ENCODE results near the gene ANTXR1. TPM values are rescaled to one million over a fixed set of nuclear protein-coding genes. Genes with fewer than 3 reads are reported as not detected.

ANTXR1 gene
- total and polyA plus RNA-seq, 2 donors (not counting 3 experiments of a cell fraction or from before 2014, with no cell fraction given), result 4.2 to 17.3 TPM

GRCh38 chr2:69288429-69288828 lies 275.4 kb downstream of the ANTXR1 start:
- no peak for FAIRE-seq
- H3K9ac ChIP-seq (replicated peaks; ENCODE audit: extremely low read depth, insufficient read depth, low read length), result no peak overlapping the region

GRCh38 chr2:69291004-69291650 lies 278.1 kb downstream of the ANTXR1 start:
- H2AFZ ChIP-seq (ENCODE audit: low read depth, low read length), result no peak overlapping the region
- ChIA-PET POLR2A (no interaction called here), CTCF (no interaction called here)
- intact Hi-C loops (cut with micrococcal nuclease), result no loop called here
- H3K9me3 ChIP-seq (replicated peaks; ENCODE audit: control insufficient read depth, insufficient read depth, low read length), result no peaks in the 10 kb centered on the region
- no peak overlapping the region for H3K4me3 ChIP-seq (replicated peaks in 1 of 3; ENCODE audit: insufficient read depth in 1 of 3, low read depth in 1 of 3, low read length in 3 of 3)
- no peaks in the 10 kb centered on the region for H4K20me1 ChIP-seq (replicated peaks; ENCODE audit: control insufficient read depth, extremely low read depth, insufficient read depth, low read length)
- no peak for FAIRE-seq
- no peak for TF ChIP-seq JUN (IDR thresholded peaks at IDR 0.05; ENCODE audit: borderline replicate concordance, insufficient read depth, insufficient read length, low read depth)
- TF ChIP-seq MAX (IDR thresholded peaks at IDR 0.05; ENCODE audit: insufficient read depth, insufficient read length), result no peak
- no peak for TF ChIP-seq GATA2 (IDR thresholded peaks at IDR 0.05; ENCODE audit: insufficient read depth, insufficient read length, low read depth, low read length)
- no peak for TF ChIP-seq CTCF (IDR thresholded peaks at IDR 0.05; ENCODE audit: extremely low read depth in 1 of 2, insufficient read depth in 1 of 2, low read depth in 1 of 2, low read length in 2 of 2)
- no peak for TF ChIP-seq MYC (IDR thresholded peaks at IDR 0.05; ENCODE audit: low read depth, low read length)
- TF ChIP-seq EZH2 (IDR thresholded peaks at IDR 0.05; ENCODE audit: borderline replicate concordance, low read depth, low read length, severe bottlenecking), result no peak
- no peak for TF ChIP-seq POLR2A (IDR thresholded peaks at IDR 0.05; ENCODE audit: low read depth, low read length)
- no peak for TF ChIP-seq FOS (IDR thresholded peaks at IDR 0.05; ENCODE audit: borderline replicate concordance, insufficient read depth, low read length)
- TF ChIP-seq POLR2AphosphoS5 (IDR thresholded peaks at IDR 0.05; ENCODE audit: insufficient read depth, low read depth, low read length), result no peak
- no peaks in the 10 kb centered on the region for H3K79me2 ChIP-seq (ENCODE audit: control insufficient read depth, insufficient read depth, low read length)
- H3K27ac ChIP-seq (ENCODE audit: insufficient read depth, low read depth, low read length), result no peak overlapping the region
- BruUV-seq (replicated peaks), result no TSS peak
- no peaks in the 10 kb centered on the region for H3K4me1 ChIP-seq (ENCODE audit: control insufficient read depth, extremely low read depth, insufficient read depth, low read length)
- H3K36me3 ChIP-seq (ENCODE audit: control insufficient read depth in 2 of 2, extremely low read depth in 1 of 2, insufficient read depth in 2 of 2, low read length in 2 of 2), result no peaks in the 10 kb centered on the region
- H3K9ac ChIP-seq (replicated peaks; ENCODE audit: extremely low read depth, insufficient read depth, low read length), result no peak overlapping the region
- dilution Hi-C loops (cut with MboI; ENCODE audit: extremely low pct_ligation_motif_present, low sequenced_read_pairs), result no loop called here
- no peaks in the 10 kb centered on the region for H3K9me1 ChIP-seq (replicated peaks; ENCODE audit: control insufficient read depth, extremely low read depth, insufficient read depth, low read length)
- no peak for DNase-seq (ENCODE audit: low read depth, low spot score)
- no peaks in the 10 kb centered on the region for H3K27me3 ChIP-seq (ENCODE audit: control insufficient read depth in 2 of 2, insufficient read depth in 2 of 2, low read length in 2 of 2)
- H3K4me2 ChIP-seq (ENCODE audit: insufficient read depth, low read length), result no peak overlapping the region

More at GRCh38 chr2:69288429-69288828, 275.4 kb downstream of the ANTXR1 start:
- no peak overlapping the region for H3K4me3 ChIP-seq (replicated peaks in 1 of 3; ENCODE audit: insufficient read depth in 1 of 3, low read depth in 1 of 3, low read length in 3 of 3)
- no peak for DNase-seq (ENCODE audit: low read depth, low spot score)
- dilution Hi-C loops (cut with MboI; ENCODE audit: extremely low pct_ligation_motif_present, low sequenced_read_pairs) (no loop called here), intact Hi-C loops (cut with micrococcal nuclease) (no loop called here)
- ChIA-PET CTCF (interaction anchor here (1.0 to 1.3 kb wide), 2 partner anchors 11 to 23 kb away, joined by 3 to 4 read pairs; no protein-coding TSS in a partner anchor), POLR2A (no interaction called here)
- H3K27ac ChIP-seq (ENCODE audit: insufficient read depth, low read depth, low read length), result no peak overlapping the region
- TF ChIP-seq EZH2 (IDR thresholded peaks at IDR 0.05; ENCODE audit: borderline replicate concordance, low read depth, low read length, severe bottlenecking) (no peak), FOS (IDR thresholded peaks at IDR 0.05; ENCODE audit: borderline replicate concordance, insufficient read depth, low read length) (no peak), MAX (IDR thresholded peaks at IDR 0.05; ENCODE audit: insufficient read depth, insufficient read length) (no peak), GATA2 (IDR thresholded peaks at IDR 0.05; ENCODE audit: insufficient read depth, insufficient read length, low read depth, low read length) (no peak), POLR2A (IDR thresholded peaks at IDR 0.05; ENCODE audit: low read depth, low read length) (no peak), MYC (IDR thresholded peaks at IDR 0.05; ENCODE audit: low read depth, low read length) (no peak)
- H3K4me1 ChIP-seq (ENCODE audit: control insufficient read depth, extremely low read depth, insufficient read depth, low read length), result no peaks in the 10 kb centered on the region
- no peaks in the 10 kb centered on the region for H3K27me3 ChIP-seq (ENCODE audit: control insufficient read depth in 2 of 2, insufficient read depth in 2 of 2, low read length in 2 of 2)
- no TSS peak for BruUV-seq (replicated peaks)
- H3K9me3 ChIP-seq (replicated peaks; ENCODE audit: control insufficient read depth, insufficient read depth, low read length), result no peaks in the 10 kb centered on the region
- H2AFZ ChIP-seq (ENCODE audit: low read depth, low read length), result no peak overlapping the region
- H3K4me2 ChIP-seq (ENCODE audit: insufficient read depth, low read length), result no peak overlapping the region
- no peaks in the 10 kb centered on the region for H3K9me1 ChIP-seq (replicated peaks; ENCODE audit: control insufficient read depth, extremely low read depth, insufficient read depth, low read length)
- no peaks in the 10 kb centered on the region for H3K79me2 ChIP-seq (ENCODE audit: control insufficient read depth, insufficient read depth, low read length)
- H4K20me1 ChIP-seq (replicated peaks; ENCODE audit: control insufficient read depth, extremely low read depth, insufficient read depth, low read length), result no peaks in the 10 kb centered on the region
- no peaks in the 10 kb centered on the region for H3K36me3 ChIP-seq (ENCODE audit: control insufficient read depth in 2 of 2, extremely low read depth in 1 of 2, insufficient read depth in 2 of 2, low read length in 2 of 2)
